NCI-H1417 treated with DMSO at 0.1 percent for 48 hours (cell line): Measurements from ENCODE around the gene DCHS2.

Experiments
- DNase-seq: peaks from one replicate; lab custom pipeline; 2025; lab: John Stamatoyannopoulos, UW

The DCHS2 gene

DNA sequence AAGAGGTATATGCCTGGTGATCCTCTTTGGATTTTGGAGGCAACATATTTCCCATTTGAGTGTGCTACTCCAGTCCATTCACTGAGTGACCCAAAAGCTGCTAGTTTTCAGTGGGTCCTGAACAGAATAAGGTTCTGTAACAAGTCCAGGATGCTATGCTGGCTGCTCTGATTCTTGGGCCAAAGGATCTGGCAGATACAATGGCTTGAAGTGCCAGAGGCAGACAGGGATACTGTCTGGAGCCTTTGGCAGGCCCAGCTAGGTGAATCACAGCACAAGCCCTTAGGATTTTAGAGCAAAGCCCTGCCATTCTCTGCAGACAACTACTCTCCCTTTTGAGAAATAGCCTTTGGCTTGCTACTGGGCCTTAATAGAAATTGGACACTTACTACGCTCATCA is 40.6 kb downstream of the DCHS2 start:
- no peak for DNase-seq

DNA sequence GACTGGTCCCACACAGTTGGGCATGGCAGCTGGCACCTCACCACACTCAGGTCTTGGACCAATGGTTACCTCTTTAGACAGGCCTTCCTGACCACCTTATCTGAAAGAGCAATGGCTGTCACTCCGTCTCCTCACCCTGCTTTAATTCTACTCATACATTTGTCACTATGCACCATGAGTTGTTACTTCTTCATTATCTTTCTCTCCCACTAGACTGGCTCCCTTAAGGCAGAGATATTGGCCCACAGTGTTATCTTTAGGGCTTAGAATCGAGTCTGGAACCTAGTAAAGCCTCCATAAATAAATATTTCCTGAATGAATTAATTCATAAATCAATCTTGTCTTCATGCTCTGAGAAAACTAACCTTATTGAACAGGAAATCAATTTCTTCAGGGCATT is 46.6 kb downstream of the DCHS2 start:
- DNase-seq, result no peak

DNA sequence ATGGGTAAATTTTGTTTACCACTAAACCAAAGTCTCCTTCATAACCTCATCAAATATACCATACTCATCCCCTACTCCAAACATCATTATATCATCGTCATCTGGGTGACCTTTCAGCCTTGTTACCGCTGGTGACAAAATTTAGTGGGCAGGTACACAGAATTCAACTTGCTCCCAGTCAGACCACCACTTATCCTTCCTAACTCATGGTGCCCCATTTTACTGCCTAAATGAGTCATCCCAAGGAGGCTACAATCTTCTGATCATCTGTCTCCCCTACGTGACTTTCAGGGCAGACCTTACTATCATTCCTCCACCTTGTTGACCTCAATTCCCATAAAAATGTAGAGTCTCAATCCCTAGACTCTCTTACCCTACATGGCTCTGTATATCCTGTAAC is 49.6 kb downstream of the DCHS2 start:
- DNase-seq, result no peak

DNA sequence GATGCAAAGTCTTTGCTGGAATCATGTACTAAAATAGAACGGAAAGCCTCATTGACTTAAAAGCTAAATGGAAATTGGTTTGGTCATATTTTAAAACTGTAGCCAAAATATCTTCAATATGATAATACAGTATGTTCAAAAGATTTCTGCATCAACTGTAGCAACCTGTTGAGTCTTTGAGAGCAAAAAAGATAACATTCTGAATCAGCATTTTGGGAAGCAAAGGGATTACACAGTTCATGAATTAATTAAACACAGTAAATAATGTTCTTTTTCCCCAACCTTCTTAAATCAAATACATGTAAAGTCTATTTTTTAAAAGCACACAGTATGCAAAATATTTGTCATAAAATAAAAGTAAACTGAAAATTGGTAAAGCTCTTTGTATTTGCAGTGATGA is 50.5 kb downstream of the DCHS2 start:
- DNase-seq, result no peak

DNA sequence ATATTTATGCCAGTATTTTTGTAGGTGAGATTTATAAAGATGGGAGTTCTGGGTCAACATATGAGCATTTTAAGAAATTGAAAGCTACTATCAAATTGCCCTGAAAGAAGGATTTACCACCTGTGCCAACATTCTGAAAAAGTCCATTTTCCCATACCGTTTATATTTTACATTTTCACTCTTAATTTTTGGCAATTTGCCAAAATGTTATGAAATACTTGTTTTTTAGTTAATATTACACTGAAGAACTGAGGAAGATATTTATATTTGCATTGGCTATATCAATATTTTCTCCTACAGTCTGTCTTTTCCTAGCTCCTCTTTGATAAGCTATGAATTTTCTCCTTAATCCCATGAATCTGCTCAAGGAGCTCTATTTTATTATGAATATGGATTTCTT is 52.4 kb downstream of the DCHS2 start:
- no peak for DNase-seq

DNA sequence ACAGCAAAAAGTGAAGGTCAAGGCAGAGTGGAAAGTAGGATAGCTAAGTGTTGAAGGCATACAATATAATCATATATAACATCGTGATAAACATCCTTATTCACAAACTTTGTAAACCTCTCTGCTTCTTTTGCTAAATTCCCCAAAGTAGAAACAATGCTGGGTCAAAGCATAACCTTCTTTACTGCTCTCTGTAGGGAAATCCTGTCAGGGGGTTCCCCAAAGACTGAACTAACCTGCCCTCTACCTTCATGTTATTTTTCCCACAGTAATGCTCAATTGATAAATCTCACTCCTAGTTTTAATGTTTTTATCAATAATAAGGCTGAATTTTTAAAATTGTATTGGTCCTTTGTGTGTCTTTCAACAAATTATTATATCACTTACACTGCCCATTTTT is 55.7 kb downstream of the DCHS2 start:
- DNase-seq, result no peak

DNA sequence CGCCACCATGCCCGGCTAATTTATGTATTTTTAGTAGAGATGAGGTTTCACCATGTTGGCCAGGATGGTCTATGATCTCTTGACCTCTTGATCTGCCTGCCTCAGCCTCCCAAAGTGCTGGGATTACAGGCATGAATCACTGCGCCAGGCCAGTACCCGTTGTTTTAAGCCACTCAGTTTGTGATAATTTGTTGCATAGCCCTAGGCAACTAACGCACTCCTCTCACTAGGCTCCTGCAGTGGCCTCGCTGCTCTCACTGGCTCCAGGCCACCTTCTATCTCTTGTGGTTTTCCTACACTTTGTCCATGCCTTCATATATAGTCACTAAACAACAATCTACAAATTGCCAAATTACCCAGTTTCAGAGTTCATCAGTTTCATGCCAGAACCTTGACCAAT is 58.1 kb downstream of the DCHS2 start:
- no peak for DNase-seq

DNA sequence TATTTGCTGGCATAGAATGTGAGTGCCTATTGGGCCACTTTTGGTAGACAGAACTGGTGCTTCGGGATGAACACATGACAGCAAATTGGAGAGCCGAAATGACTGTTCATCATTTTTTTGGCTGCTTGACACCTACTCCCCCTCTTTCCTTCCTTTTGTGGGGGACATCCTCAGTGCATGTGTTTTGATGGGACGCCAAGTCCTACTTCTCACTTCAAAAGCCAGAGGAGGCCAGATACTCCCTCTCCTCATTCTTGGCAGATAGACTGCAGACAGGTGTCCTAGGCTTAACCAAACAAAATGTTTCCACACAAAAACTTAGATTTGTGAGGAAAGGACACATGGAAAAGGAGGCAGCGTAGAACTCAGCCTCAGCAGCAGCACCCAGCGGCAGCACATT is 62.4 kb downstream of the DCHS2 start:
- DNase-seq, result no peak

DNA sequence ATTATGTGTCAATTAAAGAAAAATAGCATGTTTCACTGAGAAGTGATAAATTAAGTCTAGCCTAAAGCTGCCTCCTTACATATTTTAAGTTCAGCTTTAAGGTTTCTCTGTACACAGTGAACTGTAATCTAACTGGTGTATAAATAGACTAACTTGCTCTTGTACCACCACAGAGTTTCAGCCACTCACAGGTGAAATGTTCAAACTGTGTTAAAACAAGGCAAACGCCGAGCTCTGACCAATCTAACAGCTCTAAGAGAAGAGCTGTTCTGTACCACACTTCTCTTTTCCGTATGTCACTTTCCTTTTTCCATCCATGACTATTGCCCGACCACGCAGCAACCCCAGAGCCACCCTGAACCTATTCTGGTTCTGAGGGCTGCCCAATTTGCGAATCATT is 64.5 kb downstream of the DCHS2 start:
- DNase-seq, result no peak

DNA sequence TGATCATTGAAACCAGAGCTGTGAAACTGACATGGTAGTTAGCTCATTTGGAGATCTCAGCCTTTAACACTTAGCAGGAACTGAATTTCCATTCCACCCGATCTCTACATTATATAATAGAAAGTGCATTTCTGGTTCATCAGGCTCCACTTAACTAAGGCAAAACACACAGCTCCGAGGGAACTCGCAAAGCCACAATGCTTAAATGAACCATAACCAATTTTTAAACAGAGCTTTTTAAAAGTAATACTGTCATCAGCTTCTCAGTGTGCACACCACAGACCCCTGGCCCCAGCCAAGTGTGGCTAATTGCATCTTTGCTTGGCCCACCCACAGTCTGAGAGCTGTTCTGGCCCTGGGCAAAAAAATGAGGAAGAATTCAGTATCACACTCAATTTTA is 66.1 kb downstream of the DCHS2 start:
- DNase-seq, result no peak

DNA sequence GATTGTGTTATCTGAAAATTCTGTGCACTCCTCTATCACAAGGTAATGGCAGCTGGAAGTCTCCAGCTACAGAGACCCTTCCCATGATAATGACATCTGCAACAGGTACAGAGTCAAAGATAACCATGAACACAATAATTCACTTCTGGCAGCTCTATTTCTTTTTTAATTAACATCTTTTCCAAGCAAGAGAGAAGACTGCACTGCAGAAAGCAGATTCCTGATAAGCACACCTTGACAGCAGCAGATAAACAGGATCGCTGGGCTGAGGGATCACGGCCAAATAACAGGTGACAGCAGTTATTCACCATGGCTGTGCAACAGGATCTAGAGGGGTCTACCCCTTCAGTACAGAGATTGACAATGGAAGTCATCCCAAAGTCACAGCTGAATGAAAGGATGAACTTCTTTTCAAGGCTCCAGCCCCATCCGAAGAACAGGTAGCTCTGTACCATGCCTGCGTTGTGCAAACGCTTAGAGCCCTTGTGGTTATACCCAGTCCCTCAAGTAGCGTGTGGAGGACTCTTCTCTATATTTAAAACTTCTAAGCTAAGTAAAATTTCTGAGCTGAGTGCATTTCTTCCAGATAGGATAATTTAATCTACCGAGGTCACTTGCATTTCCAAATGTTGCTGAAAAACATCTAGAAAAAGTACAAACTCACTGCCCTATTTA is 66.7 kb downstream of the DCHS2 start:
- no peak for DNase-seq

DNA sequence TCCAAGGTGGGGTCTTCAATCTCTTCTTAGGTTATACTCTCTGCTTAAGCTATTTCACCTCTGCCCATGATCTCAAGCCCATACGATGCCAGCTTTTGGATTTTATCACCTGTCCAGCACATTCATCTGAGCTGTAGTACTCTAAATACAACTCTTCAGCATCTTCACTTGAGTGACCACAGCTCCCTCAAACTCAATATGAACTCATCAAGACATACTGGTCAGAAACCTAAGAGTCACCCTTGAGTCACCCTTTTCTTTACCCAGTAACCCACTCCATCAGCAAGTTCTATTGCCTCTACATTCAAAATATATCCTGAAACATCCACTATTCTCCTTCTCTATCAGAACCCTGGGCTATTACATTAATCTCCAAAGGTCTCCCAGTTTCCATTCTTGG is 69.4 kb downstream of the DCHS2 start:
- DNase-seq, result no peak

DNA sequence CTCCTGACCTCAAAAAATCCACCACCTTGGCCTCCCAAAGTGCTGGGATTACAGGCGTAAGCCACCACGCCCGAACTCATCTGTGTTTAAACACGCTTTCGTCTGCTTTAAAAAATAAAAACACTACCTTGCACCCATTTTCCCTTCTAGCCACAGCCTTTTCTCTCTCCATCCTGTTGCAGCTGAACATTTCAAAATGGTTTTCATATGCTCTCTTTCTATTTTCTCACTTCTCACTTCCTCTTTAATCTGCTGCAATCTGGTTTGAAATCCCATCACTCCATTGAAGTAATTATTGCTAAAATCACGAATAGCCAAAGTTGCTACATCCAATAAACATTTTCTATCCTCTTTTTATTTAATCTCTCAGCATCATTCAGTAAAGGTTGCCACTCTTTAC is 70.0 kb downstream of the DCHS2 start:
- DNase-seq, result no peak

DNA sequence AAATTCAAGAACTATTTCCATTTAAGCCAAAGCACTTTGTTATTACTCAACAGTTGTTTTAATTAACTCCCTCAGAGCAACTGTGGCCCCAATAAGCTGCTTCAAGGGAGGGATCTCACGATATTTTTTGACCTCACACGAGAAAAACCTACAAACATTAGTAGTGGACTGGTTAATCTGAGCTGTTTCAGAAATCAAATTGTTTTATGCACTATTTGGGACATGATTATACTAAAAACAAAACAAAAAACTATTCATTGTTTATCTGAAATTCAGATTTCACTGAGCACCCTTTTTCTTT is 74.3 kb downstream of the DCHS2 start:
- DNase-seq, result no peak

DNA sequence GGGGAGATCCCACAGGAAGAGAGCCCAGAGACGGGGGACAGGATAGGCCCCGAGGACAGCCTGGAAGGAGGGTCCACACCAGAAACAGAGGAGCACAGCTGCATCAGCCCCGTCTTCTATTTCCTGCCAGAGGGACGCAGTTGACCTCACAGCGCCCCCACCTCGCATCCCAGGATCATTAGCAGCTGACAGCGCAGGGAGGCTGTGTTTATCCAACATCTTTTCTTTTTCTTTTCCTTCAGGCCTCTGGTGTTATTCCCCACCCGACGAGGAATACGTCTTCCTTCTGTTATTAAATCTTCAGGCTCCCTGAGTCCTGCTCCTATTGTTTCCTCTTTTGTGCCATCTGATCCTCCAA is 75.4 kb downstream of the DCHS2 start:
- no peak for DNase-seq

DNA sequence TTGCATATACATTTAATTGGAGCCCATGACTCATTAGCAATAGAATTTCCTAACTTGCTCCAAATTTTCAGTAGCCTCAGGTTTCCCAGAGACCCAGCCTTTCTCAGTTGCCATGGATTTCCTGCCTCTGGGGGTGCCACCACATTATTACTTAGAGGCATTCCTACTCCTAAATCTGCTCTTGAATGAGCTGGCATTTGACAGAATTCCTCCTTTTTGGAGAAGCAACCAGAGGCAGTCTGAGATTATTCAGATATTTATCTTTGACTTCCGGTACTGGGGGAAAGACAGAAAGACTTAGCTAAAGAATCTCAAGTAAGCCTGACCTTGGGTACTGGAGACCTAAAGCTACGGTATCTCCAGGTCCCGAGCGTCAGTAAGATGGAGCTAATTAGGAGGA is 76.3 kb downstream of the DCHS2 start:
- no peak for DNase-seq

DNA sequence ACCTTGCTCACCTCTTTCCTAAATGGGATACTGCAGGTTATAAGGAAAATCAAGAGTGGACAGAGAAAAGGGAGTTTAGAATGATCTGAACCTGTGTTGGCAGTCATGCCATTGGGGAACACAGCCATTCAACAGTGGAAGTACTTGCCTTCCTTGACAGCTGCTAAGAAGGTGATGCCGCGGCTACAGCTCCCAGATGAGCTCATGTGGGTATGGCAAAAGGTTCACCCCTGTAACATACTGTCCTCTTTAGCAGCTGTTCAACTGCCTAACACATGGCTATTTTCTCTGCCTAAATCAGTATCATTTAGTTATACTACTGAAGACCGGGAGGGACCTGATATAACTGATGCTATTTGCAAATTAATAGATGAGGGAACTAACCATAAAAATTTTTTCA is 76.8 kb downstream of the DCHS2 start:
- DNase-seq, result no peak

DNA sequence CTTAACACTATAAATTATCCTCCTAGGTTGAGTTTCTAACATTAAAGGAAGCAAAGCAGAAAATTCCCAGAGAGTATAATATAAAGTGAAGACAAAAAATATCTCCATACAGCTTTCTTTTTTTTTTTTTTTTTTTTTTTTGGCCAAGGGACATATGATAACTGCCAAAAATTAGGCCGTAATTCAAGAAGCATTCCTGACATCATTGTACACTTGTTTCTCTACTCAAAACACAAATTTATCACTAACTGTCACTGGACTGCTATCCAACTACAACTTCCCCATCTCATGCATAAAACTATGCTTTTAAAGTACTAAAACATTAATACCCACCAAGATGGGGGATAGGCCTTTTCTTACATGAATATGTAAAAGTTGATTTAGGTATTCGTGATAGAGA is 77.2 kb downstream of the DCHS2 start:
- DNase-seq, result no peak

DNA sequence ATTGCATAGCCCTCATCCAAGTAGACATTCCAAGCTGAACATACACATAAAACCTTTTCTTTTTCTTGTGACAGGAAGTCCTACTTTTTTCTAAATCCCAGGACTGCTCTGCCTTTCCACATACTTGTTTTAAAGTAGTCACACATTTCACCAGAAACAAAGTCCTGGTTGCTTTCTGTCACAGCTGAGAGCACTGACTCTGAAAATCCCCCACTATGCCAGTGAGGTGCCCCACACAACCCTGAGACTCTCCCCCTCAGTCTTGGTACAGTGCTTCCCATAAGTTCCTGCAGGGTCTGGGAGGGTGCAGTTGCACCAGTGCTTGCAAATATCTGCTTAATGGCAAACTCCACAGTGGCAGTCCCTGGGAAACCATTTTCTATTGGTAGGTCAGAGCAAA is 84.2 kb downstream of the DCHS2 start:
- no peak for DNase-seq

DNA sequence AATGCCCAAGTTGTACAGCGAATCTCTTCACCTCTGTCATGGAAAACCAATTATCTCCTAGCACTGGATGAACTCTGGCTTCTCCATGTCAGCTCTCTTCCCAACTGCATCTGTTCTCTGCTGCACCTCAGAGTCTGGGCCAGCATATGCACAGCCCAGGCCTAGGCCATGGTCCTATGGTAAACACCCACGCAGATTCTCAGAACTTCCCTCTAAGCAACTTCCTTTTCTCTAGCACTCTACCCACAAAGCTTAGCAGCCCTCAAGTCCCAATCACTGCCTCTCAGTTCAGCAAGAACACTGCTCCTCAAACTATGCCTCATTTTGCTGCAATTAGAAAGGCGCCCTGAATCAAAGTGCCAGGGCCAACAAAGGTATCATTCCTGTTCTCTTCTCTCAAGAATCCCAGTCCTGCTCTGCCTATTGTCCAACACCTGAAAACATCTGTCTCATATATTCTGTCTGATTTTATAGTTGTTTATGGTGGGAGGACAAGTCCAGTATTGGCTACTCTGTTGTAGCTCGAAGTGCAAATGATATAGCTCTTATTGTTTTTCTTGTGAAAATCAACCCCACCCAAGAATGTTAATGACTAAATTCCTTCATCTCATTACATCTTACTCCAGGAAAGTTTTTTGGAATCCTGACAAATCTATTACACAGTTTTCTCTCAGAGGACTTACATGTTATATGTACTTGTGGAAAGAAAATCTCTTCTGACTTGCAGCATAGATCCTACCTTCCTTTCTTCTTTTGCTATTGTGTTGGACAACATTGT is 85.4 kb downstream of the DCHS2 start:
- no peak for DNase-seq

DNA sequence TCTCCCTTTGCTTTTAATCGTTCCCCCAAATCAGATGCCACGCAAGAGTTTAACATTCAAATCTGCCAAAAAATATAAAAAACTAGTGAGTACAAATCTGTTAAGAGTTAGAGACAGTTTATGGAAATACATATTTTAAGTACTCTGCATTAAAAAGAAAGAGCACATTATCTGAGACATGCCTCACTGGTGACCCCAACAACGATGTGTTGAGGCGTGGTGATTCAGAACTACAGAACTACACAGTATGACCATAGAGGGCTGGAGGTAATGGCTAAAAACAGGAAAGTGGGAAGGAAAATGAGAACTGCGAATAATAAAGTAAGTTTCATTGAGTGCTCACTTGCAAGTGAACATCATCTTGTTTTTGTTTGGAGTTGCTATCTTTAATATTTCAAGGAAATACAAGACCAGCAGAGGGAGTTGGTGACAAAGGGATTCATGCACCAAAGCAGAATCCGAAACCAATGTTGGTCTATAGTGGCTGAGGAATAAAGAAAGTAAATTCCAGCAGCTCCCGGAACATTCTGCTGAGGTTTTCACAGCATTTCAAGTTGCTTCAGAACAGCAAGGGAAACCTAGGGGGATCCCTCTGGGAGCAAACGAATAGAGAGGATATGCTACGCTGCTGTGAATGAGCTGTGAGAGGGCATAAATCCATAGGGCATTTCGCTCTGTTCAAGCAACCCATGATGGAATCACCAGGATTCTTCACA is 92.2 kb downstream of the DCHS2 start:
- no peak for DNase-seq

DNA sequence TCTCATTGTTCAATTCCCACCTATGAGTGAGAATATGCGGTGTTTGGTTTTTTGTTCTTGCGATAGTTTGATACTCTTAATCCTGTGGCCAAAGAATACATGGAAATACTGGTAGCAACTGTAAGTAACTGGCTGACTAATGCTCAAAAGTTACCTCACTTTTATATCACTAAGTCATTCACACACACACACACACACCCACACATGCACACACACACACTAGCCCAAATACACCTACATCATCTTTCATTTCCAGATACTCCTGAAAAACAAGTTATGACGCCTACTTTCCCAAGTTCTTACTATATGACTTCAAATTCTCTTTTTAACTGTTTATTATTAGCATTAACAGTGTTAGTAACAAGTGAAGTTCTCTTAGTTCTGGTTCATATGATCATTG is 101.3 kb downstream of the DCHS2 start:
- DNase-seq, result no peak

DNA sequence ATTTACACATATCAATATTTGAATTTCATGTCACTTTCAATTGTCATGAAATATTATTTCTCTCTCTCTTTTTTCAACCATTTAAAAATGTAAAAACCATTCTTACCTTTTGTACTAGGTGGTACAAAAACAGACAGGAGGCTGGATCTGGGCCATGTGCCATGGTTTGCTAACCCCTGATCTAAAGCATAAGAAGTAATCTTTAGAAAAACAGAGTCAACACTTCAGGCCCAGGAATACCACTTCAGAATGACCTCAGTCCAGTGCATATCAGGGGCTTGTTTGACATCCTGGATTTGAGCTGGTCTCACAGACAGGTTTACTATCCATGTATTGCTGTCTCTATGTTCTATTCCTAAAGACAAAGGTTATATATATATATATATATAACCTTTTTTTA is 102.5 kb downstream of the DCHS2 start:
- no peak for DNase-seq

DNA sequence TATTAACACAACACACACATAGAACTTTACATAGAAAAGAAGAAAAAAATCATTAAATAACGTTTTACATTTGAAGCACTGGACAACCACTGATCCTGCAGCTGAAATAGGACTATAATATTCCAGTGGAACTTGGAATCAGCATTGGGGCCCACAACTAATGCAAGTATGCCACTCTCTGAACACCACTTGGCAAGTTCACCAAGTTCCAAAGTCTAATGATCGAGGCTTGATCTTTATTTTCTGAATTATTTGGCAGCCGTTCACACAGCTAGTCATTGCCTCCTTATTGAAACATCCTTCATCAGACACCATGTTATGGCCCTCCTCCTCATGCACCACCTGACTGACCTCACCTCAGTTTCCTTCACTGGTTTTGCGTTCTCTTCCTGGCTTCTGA is 107.6 kb downstream of the DCHS2 start:
- no peak for DNase-seq
